ENCODE results near the gene ARF1. TPM values are rescaled to one million over a fixed set of nuclear protein-coding genes. Genes with fewer than 3 reads are reported as not detected.

ARF1 gene
- total RNA-seq (2014; rRNA removed; shearing (Covaris generic)) (125 and 163 TPM in 2 replicates), total RNA-seq (2022) (311 and 322 TPM in 2 replicates), Bru-seq, nascent RNA (percentile 94 among the genes with signal in this experiment), BruChase-seq, experiment 1, labeled RNA remaining after a 6-hour chase (percentile 98 among the genes with signal in this experiment), BruChase-seq, experiment 2, labeled RNA remaining after a 2-hour chase (percentile 96 among the genes with signal in this experiment)
- long read RNA-seq, transcript ARF1-201 (5 exons, 1,888 nt) = major isoform, 584 of 694 reads
- long read RNA-seq, transcript ARF1-213 (5 exons, 1,972 nt) = minor isoform, 33 of 694 reads
- long read RNA-seq, partial matches to known transcripts = 52 of 694 reads
- long read RNA-seq, other reads (novel, unspliced or antisense) = 22 of 694 reads

- ChIA-PET CTCF (ENCODE audit: unreplicated experiment) (interaction anchor here (0.5 to 0.6 kb wide), 2 partner anchors 832 to 1028 kb away, joined by 3 to 5 read pairs; no protein-coding TSS in a partner anchor), POLR2A (interaction anchor here (0.6 to 2.1 kb wide), 6 partner anchors 9 to 376 kb away, joined by 3 to 5 read pairs (median 4); no protein-coding TSS in a partner anchor)
- peaks cover 29% of the 10 kb centered on the region for H3K4me1 ChIP-seq (ENCODE audit: insufficient read depth, low read length, poor library complexity, severe bottlenecking)
- TF ChIP-seq CTCF (conservative IDR thresholded peaks at IDR 0.05; ENCODE audit: low read length) = no peak
- no peak for TF ChIP-seq EZH2phosphoT487 (IDR thresholded peaks at IDR 0.05; ENCODE audit: borderline replicate concordance, low read depth, low read length)
- H2AFZ ChIP-seq (ENCODE audit: low read length) = no peak within 1 kb of the TSS; the same call in 1 of the 2 replicates
- peaks cover 45% of the 10 kb centered on the region for H3K36me3 ChIP-seq (ENCODE audit: insufficient read depth, low read length)
- BruUV-seq (replicated peaks) = no TSS peak
- H3K4me2 ChIP-seq (ENCODE audit: low read length) = peak within 1 kb of the TSS; percentile 100
- H3K79me2 ChIP-seq (ENCODE audit: insufficient read depth, low read depth, low read length) = peaks cover 74% of the 10 kb centered on the region
- no peaks in the 10 kb centered on the region for H3K9me3 ChIP-seq (ENCODE audit: low read length)
- peak within 1 kb of the TSS; percentile 84 for H3K4me3 ChIP-seq (ENCODE audit: low read depth, low read length, poor library complexity, severe bottlenecking)
- peak; percentile 97 for DNase-seq (ENCODE audit: low spot score)
- intact Hi-C loops (cut with micrococcal nuclease; ENCODE audit: unreplicated experiment) = loop anchor here (1.0 to 5.0 kb wide), 3 partner anchors 85 to 404 kb away; partner anchors contain the start of gene IBA57
- no peaks in the 10 kb centered on the region for H3K9me2 ChIP-seq (ENCODE audit: insufficient read depth, low read length)
- peak within 1 kb of the TSS; percentile 62 for H3K27ac ChIP-seq (ENCODE audit: low read depth, low read length, poor library complexity, severe bottlenecking)
- peaks cover 42% of the 10 kb centered on the region for H4K20me1 ChIP-seq (ENCODE audit: insufficient read depth, low read length)
Observed at GRCh38 chr1:228082214-228082917, at the start of gene ARF1. ARF1 (plus strand) TSS chr1:228082708; CDS start chr1:228097115, 14,407 bp downstream.

DNA sequence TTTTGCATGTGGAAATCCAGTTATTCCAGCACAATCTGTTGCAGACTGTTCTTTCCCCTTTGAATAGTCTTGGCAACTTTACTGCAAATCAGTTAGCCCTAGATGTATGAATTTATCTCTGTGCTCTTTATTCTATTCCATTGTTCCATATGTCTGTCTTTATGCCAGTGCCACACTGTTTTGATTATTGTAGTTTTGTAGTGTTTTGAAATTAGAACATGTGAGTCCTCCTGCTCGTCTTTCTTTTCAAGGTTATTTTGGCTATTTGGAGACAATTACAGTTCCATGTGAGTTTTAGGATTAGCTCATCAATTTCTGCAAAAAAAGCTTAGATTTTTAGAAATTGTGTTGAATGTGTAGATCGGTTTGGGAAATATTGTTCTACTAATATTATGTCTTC, 49.1 kb upstream of the ARF1 start:
- Histone ChIP-seq H3K9me2 (ENCODE audit: insufficient read depth, low read length) (no peaks in the 10 kb centered on the region), H3K79me2 (ENCODE audit: insufficient read depth, low read depth, low read length) (no peaks in the 10 kb centered on the region), H3K9me3 (ENCODE audit: low read length) (0 out of 2 replicates have a peak, but pooled peaks cover 6% of the 10 kb centered on the region), H3K36me3 (ENCODE audit: insufficient read depth, low read length) (no peaks in the 10 kb centered on the region), H3K4me2 (ENCODE audit: low read length) (no peak overlapping the region), H3K4me3 (ENCODE audit: low read depth, low read length, poor library complexity, severe bottlenecking) (no peak overlapping the region), H4K20me1 (ENCODE audit: insufficient read depth, low read length) (no peaks in the 10 kb centered on the region), H3K4me1 (ENCODE audit: insufficient read depth, low read length, poor library complexity, severe bottlenecking) (no peaks in the 10 kb centered on the region), H2AFZ (ENCODE audit: low read length) (no peak overlapping the region), H3K27ac (ENCODE audit: low read depth, low read length, poor library complexity, severe bottlenecking) (no peak overlapping the region)
- no TSS peak for BruUV-seq (replicated peaks)
- POLR2A ChIA-PET = interaction anchor here (0.6 kb wide), 1 partner anchor 60 kb away, joined by 4 read pairs; no protein-coding TSS in a partner anchor
- CTCF ChIA-PET (ENCODE audit: unreplicated experiment) = no interaction called here
- DNase-seq (ENCODE audit: low spot score) = no peak
- intact Hi-C loops (cut with micrococcal nuclease; ENCODE audit: unreplicated experiment) = no loop called here
- TF ChIP-seq CTCF (conservative IDR thresholded peaks at IDR 0.05; ENCODE audit: low read length) (no peak), EZH2phosphoT487 (IDR thresholded peaks at IDR 0.05; ENCODE audit: borderline replicate concordance, low read depth, low read length) (no peak)

Measured in OCI-LY7 (cell line).